ENCODE results near the gene SLIT3.

SLIT3 gene

DNA sequence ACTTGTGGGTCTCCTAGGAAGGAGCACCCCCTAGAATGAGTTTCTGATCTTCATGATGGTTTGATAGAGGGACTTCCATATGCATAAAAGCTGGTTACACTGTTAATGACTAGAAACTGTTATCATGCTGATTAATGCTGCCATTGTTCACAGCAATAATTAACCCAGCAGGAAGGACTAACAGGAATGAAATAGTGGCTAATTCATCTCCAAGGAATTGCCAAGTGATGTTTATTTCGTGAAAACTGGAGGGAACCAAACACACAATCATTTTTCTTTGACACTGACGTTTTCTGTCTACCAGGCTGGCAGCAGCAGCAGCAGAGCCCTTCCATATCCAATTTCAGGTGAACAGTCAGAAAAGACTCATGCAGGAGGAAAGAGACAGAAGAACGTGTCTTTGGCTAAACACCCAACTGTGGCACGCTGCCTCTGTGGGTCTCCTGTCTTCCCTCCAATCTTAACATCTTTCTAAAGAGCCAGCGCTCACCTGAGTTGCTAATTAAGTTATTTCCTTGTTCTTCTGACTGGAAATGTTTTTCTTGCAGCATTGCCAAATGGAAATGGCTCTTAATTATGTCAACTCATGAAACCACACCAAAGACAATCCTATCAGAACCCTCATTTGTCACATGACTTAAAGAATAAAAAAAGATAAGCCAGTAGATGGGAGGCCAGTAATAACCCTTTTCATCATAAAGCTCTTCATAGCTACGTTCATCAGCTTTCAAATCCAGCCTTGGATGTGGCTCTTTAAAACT, 181.5 kb downstream of the SLIT3 start:
- TF ChIP-seq, protein P1, sequence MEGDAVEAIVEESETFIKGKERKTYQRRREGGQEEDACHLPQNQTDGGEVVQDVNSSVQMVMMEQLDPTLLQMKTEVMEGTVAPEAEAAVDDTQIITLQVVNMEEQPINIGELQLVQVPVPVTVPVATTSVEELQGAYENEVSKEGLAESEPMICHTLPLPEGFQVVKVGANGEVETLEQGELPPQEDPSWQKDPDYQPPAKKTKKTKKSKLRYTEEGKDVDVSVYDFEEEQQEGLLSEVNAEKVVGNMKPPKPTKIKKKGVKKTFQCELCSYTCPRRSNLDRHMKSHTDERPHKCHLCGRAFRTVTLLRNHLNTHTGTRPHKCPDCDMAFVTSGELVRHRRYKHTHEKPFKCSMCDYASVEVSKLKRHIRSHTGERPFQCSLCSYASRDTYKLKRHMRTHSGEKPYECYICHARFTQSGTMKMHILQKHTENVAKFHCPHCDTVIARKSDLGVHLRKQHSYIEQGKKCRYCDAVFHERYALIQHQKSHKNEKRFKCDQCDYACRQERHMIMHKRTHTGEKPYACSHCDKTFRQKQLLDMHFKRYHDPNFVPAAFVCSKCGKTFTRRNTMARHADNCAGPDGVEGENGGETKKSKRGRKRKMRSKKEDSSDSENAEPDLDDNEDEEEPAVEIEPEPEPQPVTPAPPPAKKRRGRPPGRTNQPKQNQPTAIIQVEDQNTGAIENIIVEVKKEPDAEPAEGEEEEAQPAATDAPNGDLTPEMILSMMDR (IDR thresholded peaks at IDR 0.05; ENCODE audit: insufficient read depth, low read length, poor library complexity, severe bottlenecking), result no peak
- Histone ChIP-seq H3K27me3 (replicated peaks; ENCODE audit: control insufficient read depth, insufficient read depth, low read length) (no peaks in the 10 kb centered on the region), H3K36me3 (ENCODE audit: control insufficient read depth, insufficient read depth, low read length) (no peaks in the 10 kb centered on the region), H3K4me3 (replicated peaks; ENCODE audit: low read depth, low read length) (no peak overlapping the region)
- no peak for DNase-seq (ENCODE audit: extremely low read depth, insufficient read length)

DNA sequence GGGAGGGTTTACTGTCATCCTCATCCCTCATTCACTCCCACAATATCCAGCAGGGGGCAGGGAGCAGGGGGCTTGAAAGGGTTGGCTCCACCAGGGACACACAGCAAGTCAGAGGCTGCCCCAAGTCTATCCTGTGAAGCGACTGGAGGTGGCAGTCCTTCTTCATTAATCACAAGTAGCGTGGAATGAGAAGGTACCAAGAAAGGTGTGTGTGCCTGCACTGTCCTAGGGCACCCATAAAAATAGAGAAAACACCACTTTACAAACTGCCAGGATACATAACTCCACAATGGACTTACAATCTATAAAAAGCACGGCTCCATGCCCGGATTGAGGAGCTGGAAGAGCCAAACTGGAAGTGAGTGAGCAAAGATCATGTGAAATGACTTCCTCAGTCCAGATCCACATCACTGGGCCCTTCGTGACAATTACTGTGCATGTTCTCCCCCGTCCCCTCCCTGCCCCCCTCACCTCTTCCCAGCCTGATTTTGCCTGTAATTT, 183.9 kb downstream of the SLIT3 start:
- TF ChIP-seq, protein P1 (IDR thresholded peaks at IDR 0.05; ENCODE audit: insufficient read depth, low read length, poor library complexity, severe bottlenecking), result no peak
- no peak overlapping the region for H3K4me3 ChIP-seq (replicated peaks; ENCODE audit: low read depth, low read length)
- DNase-seq (ENCODE audit: extremely low read depth, insufficient read length), result no peak

DNA sequence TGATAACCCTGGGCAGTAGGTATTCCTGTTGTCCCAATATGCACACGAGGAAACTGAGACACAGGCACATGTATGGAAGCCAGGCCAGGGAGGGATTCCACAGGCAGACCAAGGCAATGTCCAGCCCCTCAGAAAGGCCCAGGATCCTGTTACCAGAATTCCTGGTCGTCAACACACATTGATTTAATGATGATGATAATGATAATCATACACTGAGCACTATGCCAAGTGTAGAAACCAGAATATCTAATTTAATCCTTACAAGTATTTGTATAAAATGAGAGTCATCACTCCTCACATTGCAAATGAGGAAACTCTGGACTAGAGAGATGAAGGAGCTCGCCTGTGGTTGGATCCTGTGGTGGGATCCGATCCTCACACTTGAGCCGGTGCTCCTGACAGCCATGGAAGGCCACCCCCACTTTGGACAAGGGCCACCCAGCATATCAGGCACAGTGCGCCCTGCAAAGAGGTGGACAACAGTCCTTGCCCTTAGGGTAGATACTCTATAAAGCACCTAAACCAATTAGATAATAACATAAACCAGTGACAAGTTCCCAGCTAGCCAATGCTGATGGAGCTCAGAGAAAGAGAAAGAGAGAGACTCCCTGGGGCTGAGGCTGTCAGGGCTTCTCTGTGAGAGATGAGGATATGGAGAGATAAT, 185.3 kb downstream of the SLIT3 start:
- Histone ChIP-seq H3K27me3 (replicated peaks; ENCODE audit: control insufficient read depth, insufficient read depth, low read length) (no peaks in the 10 kb centered on the region; the same call in 1 of the 2 replicates), H3K36me3 (ENCODE audit: control insufficient read depth, insufficient read depth, low read length) (no peaks in the 10 kb centered on the region), H3K4me3 (replicated peaks; ENCODE audit: low read depth, low read length) (no peak overlapping the region)
- DNase-seq (ENCODE audit: extremely low read depth, insufficient read length), result no peak
- TF ChIP-seq, protein P1 (IDR thresholded peaks at IDR 0.05; ENCODE audit: insufficient read depth, low read length, poor library complexity, severe bottlenecking), result no peak

More for the DNA sequence above, 183.9 kb downstream of the SLIT3 start:
- Histone ChIP-seq H3K27me3 (replicated peaks; ENCODE audit: control insufficient read depth, insufficient read depth, low read length) (no peaks in the 10 kb centered on the region; the same call in 1 of the 2 replicates), H3K36me3 (ENCODE audit: control insufficient read depth, insufficient read depth, low read length) (no peaks in the 10 kb centered on the region)

DNA sequence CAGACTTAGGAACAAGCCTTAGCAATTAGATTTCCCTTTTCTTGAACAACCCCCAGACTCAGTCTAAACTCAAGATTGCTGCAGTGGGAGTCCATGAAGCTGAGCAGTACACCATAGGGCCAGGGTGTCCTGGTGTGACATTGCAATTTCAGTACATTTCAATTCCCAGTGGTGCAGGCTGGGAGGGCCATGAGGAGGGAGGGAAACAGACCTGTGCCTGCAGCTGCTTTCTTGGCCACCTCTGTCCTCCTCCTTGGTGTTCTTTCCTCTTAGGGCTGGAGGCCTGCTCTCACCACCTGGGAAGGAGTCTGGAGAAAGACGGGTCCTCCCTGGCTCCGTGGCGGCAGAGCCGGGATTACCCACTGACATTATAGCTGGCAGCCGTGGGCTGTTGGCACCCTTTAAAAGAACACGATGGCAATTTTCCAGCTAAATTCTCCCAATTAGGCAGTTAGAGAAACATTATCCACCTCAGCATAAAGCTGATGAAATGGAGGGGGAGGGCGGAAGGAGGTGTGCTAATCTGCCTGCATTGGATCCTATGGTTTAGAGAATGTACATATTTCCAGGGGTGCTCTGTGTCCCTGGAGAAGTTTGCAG, 186.4 kb downstream of the SLIT3 start:
- no peak overlapping the region for H3K4me3 ChIP-seq (replicated peaks; ENCODE audit: low read depth, low read length)
- no peaks in the 10 kb centered on the region; the same call in 1 of the 2 replicates for H3K27me3 ChIP-seq (replicated peaks; ENCODE audit: control insufficient read depth, insufficient read depth, low read length)
- TF ChIP-seq, protein P1 (IDR thresholded peaks at IDR 0.05; ENCODE audit: insufficient read depth, low read length, poor library complexity, severe bottlenecking), result no peak
- no peaks in the 10 kb centered on the region for H3K36me3 ChIP-seq (ENCODE audit: control insufficient read depth, insufficient read depth, low read length)
- no peak for DNase-seq (ENCODE audit: extremely low read depth, insufficient read length)

DNA sequence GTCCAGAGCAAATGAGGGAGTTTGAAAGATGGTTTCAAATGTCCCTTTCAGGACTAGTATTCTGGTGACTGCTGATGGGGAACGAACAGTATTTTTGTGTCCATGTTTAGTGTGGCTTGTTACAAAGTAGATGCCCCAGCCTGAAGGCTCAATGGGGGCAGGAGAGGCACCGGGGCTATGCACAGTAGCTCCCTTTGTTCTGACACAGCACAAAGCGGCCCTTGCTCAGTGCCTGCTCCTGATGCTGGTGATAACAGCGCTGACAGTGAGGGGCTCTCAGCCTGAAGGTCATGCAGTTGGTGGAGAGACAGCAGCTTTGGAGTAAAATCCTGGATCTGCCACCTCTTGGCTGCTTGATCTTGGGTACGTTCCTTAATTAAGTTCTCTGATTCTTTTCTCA, 188.9 kb downstream of the SLIT3 start:
- TF ChIP-seq, protein P1 (IDR thresholded peaks at IDR 0.05; ENCODE audit: insufficient read depth, low read length, poor library complexity, severe bottlenecking), result no peak
- no peak overlapping the region for H3K4me3 ChIP-seq (replicated peaks; ENCODE audit: low read depth, low read length)
- DNase-seq (ENCODE audit: extremely low read depth, insufficient read length), result no peak
- no peaks in the 10 kb centered on the region; the same call in none of the 2 replicates for H3K27me3 ChIP-seq (replicated peaks; ENCODE audit: control insufficient read depth, insufficient read depth, low read length)
- no peaks in the 10 kb centered on the region for H3K36me3 ChIP-seq (ENCODE audit: control insufficient read depth, insufficient read depth, low read length)

Data from GM06990 (cell line).